Activated CD4-positive, alpha-beta T cell treated with anti-CD3 and anti-CD28 coated beads, Interleukin-2, amount 50 U/mL, for 24 hours (primary cell): ENCODE results near the gene KLHL18.
"Not testable (repeated sequence)": the region's sequence is repeated elsewhere in the genome, so short reads cannot be mapped to it uniquely, and the experiment has no call there.

ENCODE experiments used
- DNase-seq, 2 donors: peaks; one replicate each; pipeline ENCODE4 v3.0.0-alpha.2; 2020; ENCODE audit warnings: low read depth in 1 of 2, low spot score in 1 of 2

The KLHL18 gene

DNA sequence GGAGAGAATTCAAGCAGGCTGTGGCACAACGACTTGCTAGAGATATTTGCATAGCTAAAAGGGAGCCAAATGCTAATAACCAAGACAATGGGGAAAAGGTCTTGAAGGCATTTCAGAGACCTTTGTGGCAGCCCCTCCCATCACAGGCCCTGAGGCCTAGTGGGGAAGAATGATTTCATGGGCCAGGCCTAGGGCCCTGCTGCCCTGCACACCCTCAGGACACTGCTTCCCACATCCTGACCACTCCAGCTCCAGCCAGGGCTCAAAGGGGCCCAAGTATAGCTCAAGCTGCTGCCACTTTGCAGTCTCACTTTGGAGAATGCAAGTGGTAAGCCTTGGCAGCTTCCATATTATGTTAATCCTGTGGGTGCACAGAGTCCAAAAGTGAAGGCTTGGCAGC lies 76.6 kb downstream of the KLHL18 start:
- no peak for DNase-seq

DNA sequence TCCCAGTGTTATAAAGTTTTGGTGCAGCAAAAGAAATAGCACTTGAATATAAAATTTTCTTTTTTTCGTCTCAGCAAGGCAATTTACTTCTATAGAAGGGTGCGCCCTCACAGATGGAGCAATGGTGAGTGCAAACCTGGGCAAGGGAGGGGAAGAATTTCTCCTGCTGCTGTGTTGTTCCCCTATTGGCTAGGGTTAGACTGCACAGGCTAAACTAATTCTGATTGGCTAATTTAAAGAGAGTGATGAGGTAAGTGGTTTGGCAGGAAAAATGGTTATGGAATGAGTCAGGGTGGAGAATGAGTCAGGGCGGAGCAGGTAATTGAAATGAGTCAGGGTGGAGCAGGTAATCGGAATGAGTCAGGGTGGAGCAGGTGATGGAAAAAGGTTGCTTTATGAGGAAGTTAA lies 77.4 kb downstream of the KLHL18 start:
- not testable (repeated sequence) for DNase-seq

DNA sequence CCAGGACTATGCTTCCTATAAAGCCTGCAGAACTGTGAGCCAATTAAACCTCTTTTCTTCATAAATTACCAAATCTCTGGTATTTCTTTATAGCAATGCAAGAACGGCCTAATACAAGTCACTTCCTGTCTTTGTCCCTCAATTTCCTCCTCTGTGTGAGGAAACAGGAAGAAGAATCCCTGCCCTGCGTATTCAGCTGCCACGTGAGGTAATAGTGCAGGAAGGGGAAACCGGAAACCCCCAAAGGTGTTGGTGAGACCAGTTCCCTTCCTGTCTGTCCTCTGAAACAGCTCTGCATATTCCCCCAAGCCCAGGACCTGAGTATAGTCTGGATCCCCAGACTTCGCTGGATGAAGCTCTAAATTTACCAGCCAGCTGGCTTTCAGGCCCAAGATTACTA lies 80.0 kb downstream of the KLHL18 start:
- no peak for DNase-seq

DNA sequence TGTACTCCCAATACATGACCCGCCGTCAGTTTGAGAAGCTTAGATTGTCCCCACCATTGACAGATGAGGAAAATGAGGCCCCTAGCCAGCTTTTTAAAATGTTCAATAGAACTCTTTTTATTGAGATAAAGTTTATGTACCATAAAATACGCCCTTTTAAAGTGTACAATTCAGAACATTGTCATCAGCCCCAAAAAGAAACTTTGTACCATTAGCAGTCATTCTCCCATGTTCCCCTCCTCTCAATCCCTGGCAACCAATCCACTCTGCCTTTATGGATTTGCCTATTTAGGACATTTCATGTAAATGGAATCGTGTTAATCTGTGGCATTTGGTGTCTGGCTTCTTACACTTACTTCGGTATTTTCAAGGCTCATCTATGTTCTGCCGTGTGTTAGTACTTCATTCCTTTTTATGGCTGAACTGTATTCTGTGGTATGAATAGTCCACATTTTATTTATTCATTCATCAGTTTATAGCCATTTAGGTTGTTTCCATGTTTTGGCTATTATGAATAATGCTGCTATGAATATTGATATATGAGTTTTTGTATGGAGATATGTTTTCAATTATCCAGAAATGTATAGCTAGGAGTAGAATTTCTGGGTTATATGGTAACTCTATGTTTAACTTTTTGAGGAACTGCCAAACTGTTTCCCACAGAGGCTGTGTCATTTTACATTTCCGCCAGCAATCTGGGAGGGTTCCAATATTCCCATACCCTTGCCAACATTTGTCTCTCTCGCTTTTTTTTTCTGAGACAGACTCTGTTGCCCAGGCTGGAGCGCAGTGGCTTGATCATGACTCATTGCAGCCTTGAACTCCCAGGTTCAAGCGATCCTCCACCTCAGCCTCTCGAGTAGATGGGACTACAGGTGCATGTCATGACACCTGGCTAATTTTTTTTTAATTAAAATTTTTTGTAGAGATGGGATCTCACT lies 82.7 kb downstream of the KLHL18 start:
- no peak for DNase-seq

DNA sequence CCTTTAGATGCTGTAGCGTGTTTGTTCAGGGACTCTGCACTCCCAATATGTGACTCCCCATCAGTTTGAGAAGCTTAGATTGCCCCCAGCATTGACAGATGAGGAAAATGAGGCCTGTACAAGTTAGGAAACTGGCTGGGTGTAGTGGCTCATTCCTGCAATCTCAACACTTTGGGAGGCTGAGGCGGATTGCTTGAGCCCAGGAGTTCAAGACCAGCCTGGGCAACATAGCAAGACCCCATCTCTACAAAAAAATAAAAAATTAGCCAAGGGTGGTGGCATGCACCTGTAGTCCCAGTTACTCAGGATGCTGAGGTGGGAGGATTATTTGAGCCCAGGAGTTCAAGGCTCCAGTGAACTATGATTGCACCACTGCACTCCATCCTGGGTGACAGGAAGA lies 84.1 kb downstream of the KLHL18 start:
- no peak for DNase-seq

DNA sequence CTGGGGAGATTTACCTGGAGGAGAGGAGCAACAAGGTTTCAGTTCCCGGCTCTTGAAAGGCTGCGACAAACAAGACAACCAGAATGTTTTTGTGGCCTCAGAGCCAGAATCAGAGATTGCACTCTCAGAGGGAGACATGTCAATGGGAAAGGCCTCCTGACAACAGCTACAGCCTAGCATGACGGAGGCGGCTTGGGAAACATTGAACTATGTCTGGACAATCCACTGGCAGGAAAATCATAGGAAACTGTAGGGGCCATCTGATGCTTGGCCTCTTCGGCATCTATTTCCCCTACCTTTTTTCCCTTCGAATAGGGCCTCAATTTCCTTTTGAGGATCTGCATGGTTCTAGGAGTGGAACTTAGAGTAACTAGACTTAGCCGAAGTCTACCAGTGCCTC lies 84.9 kb downstream of the KLHL18 start:
- DNase-seq = no peak

DNA sequence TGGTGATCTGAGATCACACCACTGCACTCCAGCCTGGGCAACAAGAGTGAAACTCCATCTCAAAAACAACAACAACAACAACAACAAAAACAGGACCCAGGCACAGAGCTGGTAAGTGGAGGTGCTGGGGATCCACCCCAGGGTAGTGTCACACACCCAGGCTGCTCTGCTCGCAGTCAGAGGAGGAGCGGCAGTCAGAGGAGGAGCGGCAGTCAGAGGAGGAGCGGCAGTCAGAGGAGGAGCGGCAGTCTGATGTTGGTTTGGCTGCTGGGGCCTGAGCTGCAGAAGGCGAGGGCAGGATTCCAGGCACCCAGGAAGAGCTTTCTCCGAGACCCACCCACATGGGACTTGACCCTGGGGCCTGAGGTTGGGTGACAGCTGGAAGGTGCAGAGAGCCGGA lies 87.3 kb downstream of the KLHL18 start:
- DNase-seq = not testable (repeated sequence)

DNA sequence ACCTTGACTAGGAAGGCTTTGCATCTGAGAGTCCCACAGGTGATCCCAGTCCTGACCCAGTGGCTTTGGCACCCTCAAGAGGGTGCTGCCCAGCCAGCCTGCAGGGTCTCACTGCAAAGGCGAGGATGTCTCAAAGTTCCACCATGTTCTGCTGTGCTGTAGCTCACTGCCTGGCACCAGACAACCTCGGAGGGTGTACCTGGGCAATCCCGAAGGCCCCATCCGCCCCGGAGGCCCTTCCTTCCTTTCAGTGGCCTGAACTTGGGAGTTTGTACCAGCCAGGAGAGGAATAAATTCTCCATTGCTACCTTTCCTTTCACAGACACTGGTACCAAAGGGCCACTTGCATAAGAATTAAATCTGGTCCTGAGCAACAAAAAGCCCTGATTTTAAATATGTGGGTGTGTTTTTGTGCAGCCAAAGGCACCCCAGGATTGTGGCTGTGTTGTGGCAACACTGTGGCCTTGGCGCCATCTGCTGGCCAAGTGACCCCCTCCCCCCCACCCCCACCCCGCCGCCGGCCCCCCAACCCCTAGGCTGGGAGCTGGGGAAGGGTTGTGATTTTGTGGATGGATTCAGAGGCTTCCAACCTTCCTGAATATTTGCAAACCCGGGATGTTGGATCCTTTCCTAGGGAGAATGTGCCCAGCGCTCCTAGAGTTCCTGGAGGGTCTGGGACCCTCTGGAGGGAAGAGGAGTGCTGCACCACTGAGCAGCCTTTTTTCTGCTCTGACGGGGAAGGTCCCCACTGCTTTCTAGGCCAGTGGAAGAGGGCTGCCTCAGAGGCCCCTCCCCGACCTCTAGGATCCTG lies 88.3 kb downstream of the KLHL18 start:
- DNase-seq = no peak

DNA sequence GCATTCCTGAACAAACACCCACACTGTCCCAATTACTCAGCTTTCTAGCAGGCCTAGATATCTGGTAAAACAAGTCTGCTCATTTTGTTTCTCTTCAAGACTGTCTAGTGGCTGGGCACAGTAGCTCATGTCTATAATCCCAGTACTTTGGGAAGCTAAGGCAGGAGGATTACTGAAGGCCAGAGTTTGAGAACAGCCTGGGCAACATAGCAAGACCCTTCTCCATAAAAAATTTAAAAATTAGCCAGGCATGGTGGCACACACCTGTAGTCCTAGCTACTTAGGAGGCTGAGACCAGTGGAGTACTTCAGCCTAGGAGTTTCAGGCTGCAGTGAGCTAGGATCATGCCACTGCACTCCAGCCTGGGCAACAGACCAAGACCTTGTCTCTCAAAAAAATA lies 91.8 kb downstream of the KLHL18 start:
- no peak for DNase-seq

DNA sequence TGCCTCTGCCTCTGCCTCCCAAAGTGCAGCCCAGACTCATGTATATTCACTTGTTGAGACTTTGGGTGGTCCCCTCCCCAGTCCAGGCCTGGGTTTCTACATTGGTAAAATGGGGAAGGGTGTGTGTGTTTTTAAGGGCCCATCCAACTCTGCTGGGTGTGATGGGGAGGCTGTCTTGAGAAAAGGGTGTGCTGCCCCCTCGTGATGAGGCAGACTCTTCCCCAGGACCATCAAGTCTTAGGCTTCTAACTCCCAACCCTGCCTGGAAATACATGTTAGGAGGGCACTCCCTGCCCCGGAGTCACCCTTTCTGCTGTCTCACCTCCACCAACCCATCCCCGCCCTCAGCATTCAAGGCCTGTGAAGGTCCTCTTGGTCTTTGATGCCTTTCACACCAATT lies 93.6 kb downstream of the KLHL18 start:
- no peak for DNase-seq

DNA sequence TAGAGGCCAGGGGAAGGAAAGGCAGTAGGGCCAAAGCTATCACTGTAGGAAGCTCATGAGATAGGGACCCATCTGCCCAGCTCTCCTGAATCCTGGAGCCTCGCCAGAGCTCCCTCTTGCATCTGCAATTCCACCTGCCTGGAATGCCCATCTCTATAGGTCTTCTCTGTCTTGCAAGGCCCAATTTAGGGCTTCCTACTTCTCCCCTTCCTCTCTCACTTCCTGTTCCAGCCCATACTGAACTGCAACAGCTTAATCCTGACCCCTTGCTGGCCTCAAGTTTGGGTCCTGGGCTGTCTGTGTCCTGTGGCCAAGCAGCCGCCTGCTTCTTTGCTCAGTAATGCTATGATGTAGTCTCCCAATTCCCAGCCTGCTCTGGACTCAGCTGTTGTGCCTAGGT lies 94.4 kb downstream of the KLHL18 start:
- no peak for DNase-seq

DNA sequence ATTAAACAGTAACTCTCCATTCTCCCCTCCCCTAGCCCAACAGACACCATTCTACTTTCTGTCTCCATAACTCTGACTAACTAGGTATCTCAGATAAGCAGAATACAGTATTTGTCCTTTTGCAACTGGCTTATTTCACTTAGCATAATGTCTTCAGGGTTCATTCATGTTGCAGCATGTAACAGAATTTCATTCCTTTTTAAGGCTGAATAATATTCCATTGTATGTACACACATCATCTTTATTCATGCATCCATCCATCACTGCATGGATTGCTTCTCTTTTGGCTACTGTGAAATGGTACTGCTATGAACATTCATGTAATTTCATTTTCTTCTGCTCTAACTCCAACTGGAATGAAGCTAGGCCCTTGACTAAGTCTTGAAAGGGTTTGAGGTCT lies 96.1 kb downstream of the KLHL18 start:
- DNase-seq = no peak

DNA sequence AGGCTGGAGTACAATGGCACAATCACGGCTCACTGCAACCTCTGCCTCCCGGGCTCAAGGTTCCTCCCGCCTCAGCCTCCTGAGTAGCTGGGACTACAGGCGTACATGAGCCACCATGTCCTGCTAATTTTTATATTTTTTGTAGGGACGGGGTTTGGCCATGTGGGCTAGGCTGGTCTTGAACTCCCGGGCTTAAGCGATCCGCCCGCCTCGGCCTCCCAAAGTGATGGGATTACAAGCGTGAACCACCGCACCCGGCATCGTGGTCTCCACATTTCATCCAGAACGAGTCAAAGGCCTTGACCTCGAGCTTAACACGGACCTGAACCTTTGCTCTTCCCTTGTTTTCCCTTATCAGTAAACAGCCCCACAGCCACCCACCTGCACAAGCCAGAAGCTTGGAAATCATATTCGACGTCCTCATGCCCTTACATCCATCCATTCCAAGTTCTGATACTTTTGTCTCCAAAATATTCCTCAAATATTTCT lies 96.7 kb downstream of the KLHL18 start:
- DNase-seq = no peak

DNA sequence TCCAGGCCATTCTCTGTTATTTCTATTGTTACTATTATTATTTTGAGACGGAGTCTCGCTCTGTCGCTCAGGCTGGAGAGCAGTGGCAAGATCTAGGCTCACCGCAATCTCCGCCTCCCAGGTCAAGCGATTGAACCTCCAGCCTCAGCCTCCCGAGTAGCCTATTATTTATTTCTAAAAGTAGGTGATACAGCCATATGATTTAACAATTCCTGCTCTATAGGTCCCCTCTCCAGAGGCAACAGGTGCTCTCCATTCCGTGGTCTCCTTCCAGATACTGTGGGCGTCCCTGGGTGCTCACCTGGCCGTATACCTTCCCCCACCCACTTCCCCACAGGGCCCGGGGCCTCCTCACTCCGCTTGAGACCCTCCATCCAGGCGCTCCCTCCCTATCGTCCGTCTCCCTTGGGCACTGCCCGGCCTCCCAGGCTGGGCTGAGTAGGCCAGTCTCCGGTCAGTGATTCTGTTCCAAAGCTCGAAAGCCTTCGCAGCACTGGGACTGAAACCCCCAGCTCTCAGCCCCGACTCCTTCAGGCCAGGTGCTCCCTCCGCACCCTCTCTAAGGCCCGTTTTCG lies 97.4 kb downstream of the KLHL18 start:
- no peak for DNase-seq

DNA sequence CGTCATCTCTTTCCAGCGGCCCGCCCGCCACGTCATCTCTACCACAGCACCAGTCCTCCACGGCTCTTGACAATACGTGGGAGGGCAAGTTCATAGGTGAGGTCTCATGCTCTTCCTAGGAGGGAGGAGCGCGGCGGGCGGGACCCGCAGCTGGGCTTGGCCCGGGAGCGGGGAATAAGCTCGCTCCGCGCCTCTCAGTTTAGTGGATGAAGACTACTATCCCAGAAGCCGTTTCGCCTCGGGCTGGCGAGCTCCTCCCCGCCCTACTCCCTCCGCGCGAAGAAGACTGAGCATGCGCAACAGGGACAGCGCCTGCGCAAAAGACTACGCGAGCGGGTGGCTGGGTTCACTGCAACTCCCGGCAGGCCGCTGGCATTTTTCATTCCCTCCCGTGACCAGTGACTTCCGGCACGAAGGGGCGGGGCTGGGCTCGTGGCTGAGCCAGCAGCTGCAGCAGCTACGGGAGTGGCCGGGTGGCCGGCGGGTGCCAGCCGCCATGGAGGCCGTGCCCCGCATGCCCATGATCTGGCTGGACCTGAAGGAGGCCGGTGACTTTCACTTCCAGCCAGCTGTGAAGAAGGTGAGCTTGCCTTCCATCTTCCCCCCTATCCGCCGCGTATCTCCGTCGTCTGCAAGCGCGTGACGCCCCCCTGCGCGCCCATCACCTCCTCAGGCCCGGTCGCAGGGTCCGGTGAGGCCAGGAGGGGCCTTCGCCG lies 98.0 kb downstream of the KLHL18 start, which contains the start of gene PTPN23:
TSS of gene PTPN23 (plus strand) at position 421 of the 716 bp plus-strand sequence. CDS start at position 497, 76 bp downstream.
- DNase-seq = peak; percentile 97 to 99

DNA sequence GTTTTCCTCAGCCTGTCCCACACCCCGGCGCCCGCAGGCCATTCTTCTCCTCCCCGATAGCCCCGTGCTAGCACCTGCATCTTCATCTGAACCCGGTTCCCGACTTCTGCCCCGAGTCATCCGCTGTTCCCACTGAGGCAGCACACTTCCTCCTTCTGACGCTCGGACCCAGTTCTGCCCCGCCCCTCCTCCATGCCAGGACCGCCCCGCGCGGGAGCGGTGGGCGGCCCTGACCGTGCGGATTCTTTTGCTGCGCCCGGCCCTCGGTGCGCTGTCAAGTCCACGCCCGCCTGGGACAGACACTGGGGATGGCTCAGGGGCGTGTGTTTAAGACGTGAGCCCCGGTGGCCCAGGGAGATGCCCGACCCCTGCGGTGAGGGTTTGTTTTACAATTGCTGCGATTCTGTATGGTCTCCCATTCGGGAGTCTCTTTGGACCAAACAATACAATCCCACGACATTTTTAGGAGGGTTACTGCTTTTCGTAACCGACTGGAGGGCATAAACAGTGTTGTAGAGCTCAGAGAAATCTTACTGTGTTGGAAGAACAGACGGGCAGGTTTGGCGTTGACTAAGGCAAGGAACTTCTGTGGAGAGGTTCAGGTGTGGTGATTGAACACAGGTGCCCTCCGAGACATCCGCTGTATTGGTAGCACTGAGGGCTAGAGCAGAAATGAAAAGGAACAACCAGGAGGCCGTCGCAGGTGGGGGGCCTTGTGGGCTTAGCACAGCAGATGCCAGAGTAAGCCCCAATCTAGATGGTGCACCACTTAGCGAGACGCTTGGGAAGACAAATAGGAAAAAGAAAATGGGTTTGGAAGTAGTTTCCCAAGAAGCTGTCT lies 98.8 kb downstream of the KLHL18 start:
- peak; percentile 44 to 65 for DNase-seq

DNA sequence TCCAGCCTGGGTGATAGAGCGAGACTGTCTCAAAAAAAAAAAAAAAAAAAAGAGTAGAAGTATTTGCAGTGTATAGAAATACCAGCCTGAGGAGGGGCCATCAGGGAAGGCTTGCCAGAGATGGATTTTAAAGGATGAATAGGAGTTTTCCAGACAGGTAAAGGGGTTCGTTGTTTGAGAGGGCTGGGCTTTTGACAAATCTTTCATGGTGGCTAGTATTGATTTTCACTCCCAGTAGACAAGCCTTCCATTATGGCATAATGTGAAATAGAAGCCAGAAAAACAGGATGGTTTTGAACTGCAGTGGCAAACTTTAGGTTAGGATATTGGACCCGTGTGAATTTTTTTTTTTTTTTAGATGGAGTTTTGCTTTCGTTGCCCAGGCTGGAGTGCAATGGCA lies 101.7 kb downstream of the KLHL18 start:
- no peak for DNase-seq

DNA sequence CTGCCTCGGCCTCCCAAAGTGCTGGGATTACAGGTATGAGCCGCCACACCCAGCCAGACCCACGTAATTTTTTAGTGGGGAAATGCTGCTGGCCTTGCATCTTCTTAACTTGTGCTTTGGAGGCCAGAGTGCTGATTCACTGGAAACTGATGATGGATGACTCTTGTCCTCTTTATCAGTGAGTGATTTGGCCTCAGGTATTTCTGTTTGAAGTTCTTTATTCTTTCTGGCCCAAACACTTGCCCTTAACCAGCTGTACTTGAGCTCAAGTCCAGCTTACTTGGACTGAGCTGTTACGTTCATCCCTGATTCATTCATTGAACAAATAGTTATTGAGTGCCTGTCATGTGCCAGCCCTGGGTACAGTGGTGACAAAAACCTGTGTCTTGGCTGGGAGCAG lies 102.3 kb downstream of the KLHL18 start:
- DNase-seq = no peak

DNA sequence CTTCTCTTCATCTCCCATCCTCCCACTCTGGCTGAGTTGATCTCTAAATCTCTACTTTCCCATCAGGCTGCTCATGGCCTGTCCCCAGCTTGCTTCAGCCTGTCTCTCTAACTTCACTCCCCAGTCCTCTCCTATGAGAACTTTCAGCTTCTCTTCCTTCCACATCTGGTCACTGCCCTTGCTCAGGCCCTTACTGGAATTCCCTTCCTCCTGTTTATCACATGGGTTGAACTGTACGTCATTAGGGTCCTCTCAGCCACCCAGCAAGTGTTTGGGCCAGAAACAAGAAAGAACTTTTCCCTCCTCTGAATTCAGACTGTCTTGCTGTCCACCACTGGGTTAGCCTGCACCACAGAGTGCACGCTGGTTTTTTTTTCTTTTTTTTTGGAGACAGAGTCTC lies 103.1 kb downstream of the KLHL18 start:
- no peak for DNase-seq

DNA sequence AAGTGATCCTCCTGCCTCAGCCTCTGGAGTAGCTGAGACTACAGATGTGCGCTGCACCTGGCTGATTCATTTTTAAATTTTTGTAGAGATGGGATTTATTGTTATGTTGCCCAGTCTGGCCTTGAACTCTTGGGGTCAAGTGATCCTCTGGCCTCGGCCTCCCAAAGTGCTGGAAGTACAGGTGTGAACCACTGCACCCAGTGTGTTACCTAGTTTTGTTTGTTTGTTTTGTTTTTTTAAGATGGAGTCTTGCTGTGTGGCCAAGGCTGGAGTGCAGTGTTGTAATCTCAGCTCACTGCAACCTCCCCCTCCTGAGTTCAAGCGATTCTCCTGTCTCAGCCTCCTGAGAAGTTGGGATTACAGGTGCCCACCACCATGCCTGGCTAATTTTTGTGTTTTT lies 110.2 kb downstream of the KLHL18 start:
- no peak for DNase-seq
